ENCODE data around the gene ATRIP.

DNA sequence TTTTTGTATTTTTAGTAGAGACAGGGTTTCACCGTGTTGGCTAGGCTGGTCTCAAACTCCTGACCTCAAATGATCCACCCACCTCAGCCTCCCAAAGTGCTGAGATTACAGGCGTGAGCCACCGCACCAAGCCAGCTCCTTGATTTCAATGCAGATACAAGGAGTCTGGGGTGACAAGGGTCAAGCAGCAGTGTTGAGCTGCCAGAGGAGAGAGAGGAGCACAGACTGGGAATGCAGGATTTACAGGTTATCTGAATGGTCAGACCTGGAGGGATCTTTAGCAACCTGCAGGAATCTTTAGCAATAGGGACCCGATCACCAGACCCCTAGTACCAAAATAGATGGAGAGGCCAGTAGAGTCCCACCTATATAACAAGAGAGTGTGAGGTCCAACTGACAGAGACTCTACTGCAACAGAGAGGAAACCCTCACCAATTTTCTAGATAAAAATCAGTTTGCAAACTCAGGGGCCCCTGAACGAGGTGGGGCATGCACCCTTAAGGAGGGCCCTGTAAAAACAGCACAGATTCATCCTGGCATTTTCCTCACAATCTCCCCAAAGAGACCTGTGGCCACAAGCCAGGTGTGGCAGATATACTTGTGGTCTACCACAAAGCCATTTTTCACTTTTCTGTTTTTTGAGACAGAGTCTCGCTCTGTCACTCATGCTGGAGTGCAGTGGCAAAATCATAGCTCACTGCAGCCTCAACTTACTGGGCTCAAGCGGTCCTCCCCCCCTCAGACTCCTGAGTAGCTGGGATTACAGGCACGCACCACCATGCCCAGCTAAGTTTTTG, 68.1 kb downstream of the ATRIP start:
- TF ChIP-seq, protein P1, sequence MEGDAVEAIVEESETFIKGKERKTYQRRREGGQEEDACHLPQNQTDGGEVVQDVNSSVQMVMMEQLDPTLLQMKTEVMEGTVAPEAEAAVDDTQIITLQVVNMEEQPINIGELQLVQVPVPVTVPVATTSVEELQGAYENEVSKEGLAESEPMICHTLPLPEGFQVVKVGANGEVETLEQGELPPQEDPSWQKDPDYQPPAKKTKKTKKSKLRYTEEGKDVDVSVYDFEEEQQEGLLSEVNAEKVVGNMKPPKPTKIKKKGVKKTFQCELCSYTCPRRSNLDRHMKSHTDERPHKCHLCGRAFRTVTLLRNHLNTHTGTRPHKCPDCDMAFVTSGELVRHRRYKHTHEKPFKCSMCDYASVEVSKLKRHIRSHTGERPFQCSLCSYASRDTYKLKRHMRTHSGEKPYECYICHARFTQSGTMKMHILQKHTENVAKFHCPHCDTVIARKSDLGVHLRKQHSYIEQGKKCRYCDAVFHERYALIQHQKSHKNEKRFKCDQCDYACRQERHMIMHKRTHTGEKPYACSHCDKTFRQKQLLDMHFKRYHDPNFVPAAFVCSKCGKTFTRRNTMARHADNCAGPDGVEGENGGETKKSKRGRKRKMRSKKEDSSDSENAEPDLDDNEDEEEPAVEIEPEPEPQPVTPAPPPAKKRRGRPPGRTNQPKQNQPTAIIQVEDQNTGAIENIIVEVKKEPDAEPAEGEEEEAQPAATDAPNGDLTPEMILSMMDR (IDR thresholded peaks at IDR 0.05; ENCODE audit: low read depth, low read length, missing input control): no peak
- TF ChIP-seq YY1 (IDR thresholded peaks at IDR 0.05) (no peak), JUND (IDR thresholded peaks at IDR 0.05) (no peak), SP1 (IDR thresholded peaks at IDR 0.05) (no peak), GABPA (IDR thresholded peaks at IDR 0.05 in 1 of 2, conservative IDR thresholded peaks at IDR 0.05 in 1 of 2) (no peak), HNF4G (IDR thresholded peaks at IDR 0.05) (no peak), FOXA1 (IDR thresholded peaks at IDR 0.05) (no peak), TAF1 (conservative IDR thresholded peaks at IDR 0.05) (no peak), NR2F2 (IDR thresholded peaks at IDR 0.05) (no peak)
- TF ChIP-seq, protein P2, sequence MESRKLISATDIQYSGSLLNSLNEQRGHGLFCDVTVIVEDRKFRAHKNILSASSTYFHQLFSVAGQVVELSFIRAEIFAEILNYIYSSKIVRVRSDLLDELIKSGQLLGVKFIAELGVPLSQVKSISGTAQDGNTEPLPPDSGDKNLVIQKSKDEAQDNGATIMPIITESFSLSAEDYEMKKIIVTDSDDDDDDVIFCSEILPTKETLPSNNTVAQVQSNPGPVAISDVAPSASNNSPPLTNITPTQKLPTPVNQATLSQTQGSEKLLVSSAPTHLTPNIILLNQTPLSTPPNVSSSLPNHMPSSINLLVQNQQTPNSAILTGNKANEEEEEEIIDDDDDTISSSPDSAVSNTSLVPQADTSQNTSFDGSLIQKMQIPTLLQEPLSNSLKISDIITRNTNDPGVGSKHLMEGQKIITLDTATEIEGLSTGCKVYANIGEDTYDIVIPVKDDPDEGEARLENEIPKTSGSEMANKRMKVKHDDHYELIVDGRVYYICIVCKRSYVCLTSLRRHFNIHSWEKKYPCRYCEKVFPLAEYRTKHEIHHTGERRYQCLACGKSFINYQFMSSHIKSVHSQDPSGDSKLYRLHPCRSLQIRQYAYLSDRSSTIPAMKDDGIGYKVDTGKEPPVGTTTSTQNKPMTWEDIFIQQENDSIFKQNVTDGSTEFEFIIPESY (IDR thresholded peaks at IDR 0.05): no peak
- TF ChIP-seq, protein P3, sequence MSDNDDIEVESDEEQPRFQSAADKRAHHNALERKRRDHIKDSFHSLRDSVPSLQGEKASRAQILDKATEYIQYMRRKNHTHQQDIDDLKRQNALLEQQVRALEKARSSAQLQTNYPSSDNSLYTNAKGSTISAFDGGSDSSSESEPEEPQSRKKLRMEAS (IDR thresholded peaks at IDR 0.05): no peak
- TF ChIP-seq, protein P4, sequence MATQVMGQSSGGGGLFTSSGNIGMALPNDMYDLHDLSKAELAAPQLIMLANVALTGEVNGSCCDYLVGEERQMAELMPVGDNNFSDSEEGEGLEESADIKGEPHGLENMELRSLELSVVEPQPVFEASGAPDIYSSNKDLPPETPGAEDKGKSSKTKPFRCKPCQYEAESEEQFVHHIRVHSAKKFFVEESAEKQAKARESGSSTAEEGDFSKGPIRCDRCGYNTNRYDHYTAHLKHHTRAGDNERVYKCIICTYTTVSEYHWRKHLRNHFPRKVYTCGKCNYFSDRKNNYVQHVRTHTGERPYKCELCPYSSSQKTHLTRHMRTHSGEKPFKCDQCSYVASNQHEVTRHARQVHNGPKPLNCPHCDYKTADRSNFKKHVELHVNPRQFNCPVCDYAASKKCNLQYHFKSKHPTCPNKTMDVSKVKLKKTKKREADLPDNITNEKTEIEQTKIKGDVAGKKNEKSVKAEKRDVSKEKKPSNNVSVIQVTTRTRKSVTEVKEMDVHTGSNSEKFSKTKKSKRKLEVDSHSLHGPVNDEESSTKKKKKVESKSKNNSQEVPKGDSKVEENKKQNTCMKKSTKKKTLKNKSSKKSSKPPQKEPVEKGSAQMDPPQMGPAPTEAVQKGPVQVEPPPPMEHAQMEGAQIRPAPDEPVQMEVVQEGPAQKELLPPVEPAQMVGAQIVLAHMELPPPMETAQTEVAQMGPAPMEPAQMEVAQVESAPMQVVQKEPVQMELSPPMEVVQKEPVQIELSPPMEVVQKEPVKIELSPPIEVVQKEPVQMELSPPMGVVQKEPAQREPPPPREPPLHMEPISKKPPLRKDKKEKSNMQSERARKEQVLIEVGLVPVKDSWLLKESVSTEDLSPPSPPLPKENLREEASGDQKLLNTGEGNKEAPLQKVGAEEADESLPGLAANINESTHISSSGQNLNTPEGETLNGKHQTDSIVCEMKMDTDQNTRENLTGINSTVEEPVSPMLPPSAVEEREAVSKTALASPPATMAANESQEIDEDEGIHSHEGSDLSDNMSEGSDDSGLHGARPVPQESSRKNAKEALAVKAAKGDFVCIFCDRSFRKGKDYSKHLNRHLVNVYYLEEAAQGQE (IDR thresholded peaks at IDR 0.05): no peak
- TF ChIP-seq, protein P5, sequence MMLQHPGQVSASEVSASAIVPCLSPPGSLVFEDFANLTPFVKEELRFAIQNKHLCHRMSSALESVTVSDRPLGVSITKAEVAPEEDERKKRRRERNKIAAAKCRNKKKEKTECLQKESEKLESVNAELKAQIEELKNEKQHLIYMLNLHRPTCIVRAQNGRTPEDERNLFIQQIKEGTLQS (IDR thresholded peaks at IDR 0.05): no peak

All from liver (tissue), 3 donors.